GM12878 (cell line): Measurements from ENCODE around the gene EXD3. TPM values are rescaled to one million over a fixed set of nuclear protein-coding genes. Genes with fewer than 3 reads are reported as not detected.

Experiments
- ATAC-seq: fragments of 200-7000 bp; cut with Tn5 transposase; 3 replicates; pipeline ENCODE4 v1.9.1; 2020; ENCODE audit warnings: mild to moderate bottlenecking, moderate library complexity
- BruUV-seq: library from RNA; stranded (reverse); fragments of 400-500 nt; replicated peaks from 2 replicates; lab custom pipeline; 2021; lab: Mats Ljungman, UMichigan
- CTCF ChIA-PET: fragments of 300-600 bp; sonication (Branson Sonifier 250); formaldehyde crosslinking; extraction: SDS; loops from one replicate; lab custom pipeline; 2021; ENCODE audit warnings: inconsistent platforms; lab: Yijun Ruan, JAX
- POLR2A ChIA-PET: fragments of 350-600 bp; formaldehyde crosslinking; extraction: SDS; loops from one replicate; lab custom pipeline; 2021; ENCODE audit warnings: inconsistent platforms; lab: Charles Lee
- RAD21 ChIA-PET: fragments of 300-600 bp; sonication (Branson Sonifier 250); formaldehyde crosslinking; loops from one replicate; lab custom pipeline; 2023; ENCODE audit warnings: antibody characterized with exemption; ENCODE audit not compliant: unreplicated experiment; lab: Charles Lee
- SMC1A ChIA-PET: fragments of 300-600 bp; sonication (Branson Sonifier 250); formaldehyde crosslinking; loops from one replicate; lab custom pipeline; 2023; ENCODE audit not compliant: unreplicated experiment, uncharacterized antibody; lab: Charles Lee
- DNase-seq: peaks from one replicate; pipeline ENCODE4 v3.0.0-alpha.2; 2011; ENCODE audit warnings: low read depth, low spot score
- FAIRE-seq: peaks from 3 replicates; lab custom pipeline; 2011; peaks lifted over from hg19 to GRCh38; lab: Jason Lieb, UNC
- H2AFZ ChIP-seq: 2 replicates; pipeline ENCODE4 v1.6.0; 2011; ENCODE audit warnings: low read depth, low read length, control low read depth; ENCODE audit not compliant: control insufficient read depth
- H3K27ac ChIP-seq: 2 replicates; pipeline ENCODE4 v1.5.1; 2011; ENCODE audit warnings: control low read depth; ENCODE audit not compliant: control insufficient read depth, insufficient read depth
- H3K27me3 ChIP-seq, 2 experiments: replicated peaks in 1 of 2; 2 replicates each; pipeline versions ENCODE4 v1.6.0 to v1.6.1; 2011; ENCODE audit warnings: low read length in 1 of 2; ENCODE audit not compliant: control insufficient read depth in 2 of 2, insufficient read depth in 2 of 2
- H3K36me3 ChIP-seq, 2 experiments: 2 replicates each; pipeline ENCODE4 v1.5.1; 2011; ENCODE audit warnings: low read length in 1 of 2; ENCODE audit not compliant: control insufficient read depth in 2 of 2, insufficient read depth in 2 of 2
- H3K4me1 ChIP-seq: 2 replicates; pipeline ENCODE4 v1.6.1; 2011; ENCODE audit warnings: mild to moderate bottlenecking, low read length, moderate library complexity, mixed read lengths; ENCODE audit not compliant: control insufficient read depth, insufficient read depth
- H3K4me2 ChIP-seq: 2 replicates; pipeline ENCODE4 v1.6.0; 2011; ENCODE audit warnings: control low read depth; ENCODE audit not compliant: control insufficient read depth, insufficient read depth
- H3K4me3 ChIP-seq: fragments of 200-600 bp; sonication (generic); 2 replicates; pipeline ENCODE4 v1.5.1; 2016
- H3K79me2 ChIP-seq: 2 replicates; pipeline ENCODE4 v1.6.0; 2011; ENCODE audit warnings: low read length; ENCODE audit not compliant: control insufficient read depth, insufficient read depth
- H3K9ac ChIP-seq: 2 replicates; pipeline ENCODE4 v1.8.0; 2011; ENCODE audit warnings: low read length, control low read depth, mixed read lengths; ENCODE audit not compliant: control insufficient read depth, insufficient read depth
- H3K9me3 ChIP-seq: replicated peaks from 3 replicates; pipeline ENCODE4 v1.5.1; 2011; ENCODE audit warnings: mild to moderate bottlenecking, low read length; ENCODE audit not compliant: control insufficient read depth, insufficient read depth
- H4K20me1 ChIP-seq: 2 replicates; pipeline ENCODE4 v1.6.0; 2011; ENCODE audit not compliant: control insufficient read depth, insufficient read depth
- EZH2 ChIP-seq: IDR thresholded peaks from 2 replicates; pipeline ENCODE4 v1.6.1; 2012; ENCODE audit warnings: low read depth, mild to moderate bottlenecking, control low read depth, inconsistent platforms, low read length, borderline replicate concordance; ENCODE audit not compliant: control insufficient read depth
- PML ChIP-seq: IDR thresholded peaks from 2 replicates; pipeline ENCODE4 v1.6.1; 2012; ENCODE audit warnings: low read length, inconsistent platforms
- RFX5 ChIP-seq: IDR thresholded peaks from 2 replicates; pipeline ENCODE4 v1.6.1; 2011; ENCODE audit warnings: low read depth, low read length, improper control_type of control experiment
- RUNX3 ChIP-seq: IDR thresholded peaks from 2 replicates; pipeline ENCODE4 v1.6.1; 2012; ENCODE audit warnings: low read length, inconsistent platforms
- TCF3 ChIP-seq: IDR thresholded peaks from 2 replicates; pipeline ENCODE4 v1.6.1; 2012; ENCODE audit warnings: low read depth, mild to moderate bottlenecking, low read length, borderline replicate concordance; ENCODE audit not compliant: insufficient read depth
- WGBS: methylation state at CpG from one replicate; pipeline ENCODE4 v1.1.6; 2016; ENCODE audit warnings: low lambda C conversion rate; ENCODE audit not compliant: insufficient replicate concordance, insufficient coverage; ENCODE audit errors: missing lambda C conversion rate; 5-methylcytosine and 5-hydroxymethylcytosine counted together
- in situ Hi-C: fragments of 300-500 bp; cut with MboI; formaldehyde crosslinking; loops from 9 replicates; pipeline ENCODE4 v1.14.3; 2018; ENCODE audit warnings: mixed read lengths
- intact Hi-C: fragments of 100-400 bp; cut with micrococcal nuclease; formaldehyde crosslinking; loops from one replicate; pipeline ENCODE4 v1.14.2; 2022; ENCODE audit not compliant: unreplicated experiment
- polyA plus RNA-seq, 11 experiments: library from polyadenylated mRNA; depleted of rRNA in 4 of 11; unstranded in 6 of 11; stranded (reverse) in 5 of 11; fragments of >200 nt; fragmentation: Nextera tagmentation in 4 of 11; fragmentation: Illumina TruSeq in 1 of 11; extraction: Ambion mirVana in 4 of 11; extraction: Trizol in 1 of 11; gene quantifications; 1 replicate in 1 of 11; 2 replicates in 10 of 11; pipeline versions ENCODE4 v1.2.1 to v1.2.3, GENCODE V29; 2011 to 2016; ENCODE audit warnings: inconsistent platforms in 2 of 11, missing spikeins in 2 of 11, low read depth in 1 of 11
- total RNA-seq, 4 experiments: library from RNA; depleted of rRNA in 3 of 4; stranded (reverse); fragments of >200 nt in 3 of 4; fragmentation: Illumina TruSeq in 1 of 4; extraction: Trizol in 1 of 4; gene quantifications; 2 replicates each; pipeline versions ENCODE4 v1.2.1 to v1.2.3, GENCODE V29; 2013 to 2021

Gene EXD3
- total and polyA plus RNA-seq, 10 of the 15 experiments (the other 5 are each of a cell fraction or from before 2014, with no cell fraction given), result 0.21 to 7.1 (median 3.6) TPM

- peaks cover 12% of the 10 kb centered on the region for H3K4me1 ChIP-seq
- no peak overlapping the region for H3K27ac ChIP-seq
- H3K4me2 ChIP-seq, result no peak overlapping the region
- no peaks in the 10 kb centered on the region for H4K20me1 ChIP-seq
- CTCF ChIA-PET, result interaction anchor here (1.8 kb wide), 1 partner anchor 8 kb away, joined by 5 read pairs; the partner anchor contains the start of gene NRARP
- SMC1A ChIA-PET, result no interaction called here
- H3K9me3 ChIP-seq, result no peaks in the 10 kb centered on the region
- FAIRE-seq (no peak), DNase-seq (no peak), ATAC-seq (no peak)
- no peaks in the 10 kb centered on the region for H3K27me3 ChIP-seq
- in situ Hi-C loops, result no loop called here
- no peaks in the 10 kb centered on the region for H3K79me2 ChIP-seq
- H2AFZ ChIP-seq, result no peak overlapping the region
- no peak overlapping the region for H3K9ac ChIP-seq
- no peak overlapping the region for H3K4me3 ChIP-seq
- POLR2A ChIA-PET, result no interaction called here
- no peaks in the 10 kb centered on the region for H3K36me3 ChIP-seq
- 34% methylated on average over 15 of the region's 15 CpGs for WGBS
- no TSS peak for BruUV-seq
- RAD21 ChIA-PET, result no interaction called here
- intact Hi-C loops, result no loop called here
- TF ChIP-seq RFX5 (no peak), RUNX3 (0 out of 2 replicates have a peak, but pooled peaks have one; percentile 15)
Measured at GRCh38 chr9:137309368-137310188, 113.4 kb downstream of the EXD3 start.

- no peak for FAIRE-seq
- CTCF ChIA-PET, result no interaction called here
- Histone ChIP-seq H2AFZ (no peak overlapping the region), H3K9ac (no peak overlapping the region), H3K27ac (no peak overlapping the region), H4K20me1 (no peaks in the 10 kb centered on the region), H3K9me3 (no peaks in the 10 kb centered on the region), H3K4me2 (no peak overlapping the region), H3K36me3 (no peaks in the 10 kb centered on the region), H3K79me2 (no peaks in the 10 kb centered on the region), H3K4me3 (no peak overlapping the region), H3K4me1 (peaks cover 12% of the 10 kb centered on the region), H3K27me3 (no peaks in the 10 kb centered on the region)
- WGBS, result 66% methylated on average over 20 of the region's 20 CpGs
- POLR2A ChIA-PET, result interaction anchor here (0.6 to 2.0 kb wide), 2 partner anchors 8 to 102 kb away, joined by 3 to 6 read pairs; no protein-coding TSS in a partner anchor
- DNase-seq, result no peak
- RAD21 ChIA-PET, result no interaction called here
- in situ Hi-C loops (no loop called here), intact Hi-C loops (no loop called here)
- SMC1A ChIA-PET, result interaction anchor here (0.6 kb wide), 1 partner anchor 150 kb away, joined by 3 read pairs; no protein-coding TSS in a partner anchor
- BruUV-seq, result no TSS peak
- ATAC-seq, result no peak
- TF ChIP-seq TCF3 (no peak), PML (no peak), EZH2 (no peak)
Measured at GRCh38 chr9:137308057-137308619, 114.8 kb downstream of the EXD3 start.
